ENCODE data around the gene SEMA7A.

GRCh38 chr15:74458473-74458872 lies 24.7 kb upstream of the SEMA7A start:
- TF ChIP-seq, protein P1, sequence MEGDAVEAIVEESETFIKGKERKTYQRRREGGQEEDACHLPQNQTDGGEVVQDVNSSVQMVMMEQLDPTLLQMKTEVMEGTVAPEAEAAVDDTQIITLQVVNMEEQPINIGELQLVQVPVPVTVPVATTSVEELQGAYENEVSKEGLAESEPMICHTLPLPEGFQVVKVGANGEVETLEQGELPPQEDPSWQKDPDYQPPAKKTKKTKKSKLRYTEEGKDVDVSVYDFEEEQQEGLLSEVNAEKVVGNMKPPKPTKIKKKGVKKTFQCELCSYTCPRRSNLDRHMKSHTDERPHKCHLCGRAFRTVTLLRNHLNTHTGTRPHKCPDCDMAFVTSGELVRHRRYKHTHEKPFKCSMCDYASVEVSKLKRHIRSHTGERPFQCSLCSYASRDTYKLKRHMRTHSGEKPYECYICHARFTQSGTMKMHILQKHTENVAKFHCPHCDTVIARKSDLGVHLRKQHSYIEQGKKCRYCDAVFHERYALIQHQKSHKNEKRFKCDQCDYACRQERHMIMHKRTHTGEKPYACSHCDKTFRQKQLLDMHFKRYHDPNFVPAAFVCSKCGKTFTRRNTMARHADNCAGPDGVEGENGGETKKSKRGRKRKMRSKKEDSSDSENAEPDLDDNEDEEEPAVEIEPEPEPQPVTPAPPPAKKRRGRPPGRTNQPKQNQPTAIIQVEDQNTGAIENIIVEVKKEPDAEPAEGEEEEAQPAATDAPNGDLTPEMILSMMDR (IDR thresholded peaks at IDR 0.05; ENCODE audit: low read depth, low read length, poor library complexity, severe bottlenecking) = no peak
- TF ChIP-seq EZH2phosphoT487 (IDR thresholded peaks at IDR 0.05; ENCODE audit: borderline replicate concordance, low read length) = no peak
